Measurements from ENCODE around the gene HIBCH. TPM values are rescaled to one million over a fixed set of nuclear protein-coding genes. Genes with fewer than 3 reads are reported as not detected.
A peak's percentile ranks its signal among the peaks of the same experiment; 100 is the strongest.

The HIBCH gene
- polyA plus RNA-seq, 1 experiment, result 5.2 TPM

GRCh38 chr2:190343536-190344275 lies 24.1 kb upstream of the HIBCH start, which contains the start of gene INPP1:
INPP1 (plus strand) TSS chr2:190343589; CDS start chr2:190360103, 16,514 bp downstream.
- ChIA-PET CTCF (interaction anchor here (0.6 to 3.2 kb wide), 8 partner anchors 10 to 170 kb away, joined by 3 to 16 read pairs (median 3); partner anchors contain the start of gene HIBCH), POLR2A (interaction anchor here (0.7 kb wide), 1 partner anchor 176 kb away, joined by 5 read pairs; no protein-coding TSS in a partner anchor)

GRCh38 chr2:190343089-190343535 lies 23.5 kb upstream of the HIBCH start:
- TF ChIP-seq, protein P1, sequence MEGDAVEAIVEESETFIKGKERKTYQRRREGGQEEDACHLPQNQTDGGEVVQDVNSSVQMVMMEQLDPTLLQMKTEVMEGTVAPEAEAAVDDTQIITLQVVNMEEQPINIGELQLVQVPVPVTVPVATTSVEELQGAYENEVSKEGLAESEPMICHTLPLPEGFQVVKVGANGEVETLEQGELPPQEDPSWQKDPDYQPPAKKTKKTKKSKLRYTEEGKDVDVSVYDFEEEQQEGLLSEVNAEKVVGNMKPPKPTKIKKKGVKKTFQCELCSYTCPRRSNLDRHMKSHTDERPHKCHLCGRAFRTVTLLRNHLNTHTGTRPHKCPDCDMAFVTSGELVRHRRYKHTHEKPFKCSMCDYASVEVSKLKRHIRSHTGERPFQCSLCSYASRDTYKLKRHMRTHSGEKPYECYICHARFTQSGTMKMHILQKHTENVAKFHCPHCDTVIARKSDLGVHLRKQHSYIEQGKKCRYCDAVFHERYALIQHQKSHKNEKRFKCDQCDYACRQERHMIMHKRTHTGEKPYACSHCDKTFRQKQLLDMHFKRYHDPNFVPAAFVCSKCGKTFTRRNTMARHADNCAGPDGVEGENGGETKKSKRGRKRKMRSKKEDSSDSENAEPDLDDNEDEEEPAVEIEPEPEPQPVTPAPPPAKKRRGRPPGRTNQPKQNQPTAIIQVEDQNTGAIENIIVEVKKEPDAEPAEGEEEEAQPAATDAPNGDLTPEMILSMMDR (IDR thresholded peaks at IDR 0.05; ENCODE audit: insufficient read depth, low read depth, low read length), result no peak
- Histone ChIP-seq H3K36me3 (ENCODE audit: control insufficient read depth, insufficient read depth, low read length) (no peaks in the 10 kb centered on the region), H3K27me3 (ENCODE audit: control insufficient read depth, insufficient read depth, low read length) (no peaks in the 10 kb centered on the region), H3K4me3 (ENCODE audit: low read depth, low read length) (peak overlapping the region; percentile 75)
- ChIA-PET CTCF (interaction anchor here (1.2 to 3.2 kb wide), 4 partner anchors 11 to 48 kb away, joined by 3 to 16 read pairs (median 8); partner anchors contain the start of gene HIBCH), POLR2A (no interaction called here)
- no peak for DNase-seq (ENCODE audit: low read depth)

More at GRCh38 chr2:190343536-190344275, 24.1 kb upstream of the HIBCH start, which contains the start of gene INPP1:
- DNase-seq (ENCODE audit: low read depth), result no peak
- TF ChIP-seq, protein P1 (IDR thresholded peaks at IDR 0.05; ENCODE audit: insufficient read depth, low read depth, low read length), result no peak
- no peaks in the 10 kb centered on the region for H3K36me3 ChIP-seq (ENCODE audit: control insufficient read depth, insufficient read depth, low read length)
- H3K27me3 ChIP-seq (ENCODE audit: control insufficient read depth, insufficient read depth, low read length), result no peaks in the 10 kb centered on the region
- H3K4me3 ChIP-seq (ENCODE audit: low read depth, low read length), result peak within 1 kb of the TSS; percentile 75

DNA sequence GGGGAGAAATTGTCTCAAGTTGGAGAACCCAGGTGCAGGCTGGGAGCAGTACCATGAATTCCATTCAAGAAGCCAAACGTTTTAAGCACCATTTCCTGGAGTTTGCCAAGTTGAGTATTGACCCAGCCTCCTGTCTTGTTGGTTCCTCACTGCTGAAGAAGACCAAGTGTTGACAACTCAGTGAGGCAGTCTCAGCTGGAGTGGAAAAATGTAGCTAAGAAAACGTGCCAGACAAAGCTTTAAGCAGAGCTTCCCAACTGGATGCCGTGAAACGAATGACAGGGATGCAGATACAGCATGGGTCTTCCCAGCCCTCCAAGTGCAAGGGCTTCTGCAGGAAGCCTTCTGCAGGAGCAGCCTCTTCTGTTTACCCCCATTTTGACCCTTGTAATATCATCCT lies 23.0 kb upstream of the HIBCH start:
- TF ChIP-seq, protein P1 (IDR thresholded peaks at IDR 0.05; ENCODE audit: insufficient read depth, low read depth, low read length), result no peak
- H3K4me3 ChIP-seq (ENCODE audit: low read depth, low read length), result no peak overlapping the region
- ChIA-PET POLR2A (no interaction called here), CTCF (interaction anchor here (1.6 to 3.2 kb wide), 2 partner anchors 19 to 23 kb away, joined by 3 to 13 read pairs; partner anchors contain the start of gene HIBCH)
- no peaks in the 10 kb centered on the region for H3K27me3 ChIP-seq (ENCODE audit: control insufficient read depth, insufficient read depth, low read length)
- H3K36me3 ChIP-seq (ENCODE audit: control insufficient read depth, insufficient read depth, low read length), result no peaks in the 10 kb centered on the region
- DNase-seq (ENCODE audit: low read depth), result no peak

DNA sequence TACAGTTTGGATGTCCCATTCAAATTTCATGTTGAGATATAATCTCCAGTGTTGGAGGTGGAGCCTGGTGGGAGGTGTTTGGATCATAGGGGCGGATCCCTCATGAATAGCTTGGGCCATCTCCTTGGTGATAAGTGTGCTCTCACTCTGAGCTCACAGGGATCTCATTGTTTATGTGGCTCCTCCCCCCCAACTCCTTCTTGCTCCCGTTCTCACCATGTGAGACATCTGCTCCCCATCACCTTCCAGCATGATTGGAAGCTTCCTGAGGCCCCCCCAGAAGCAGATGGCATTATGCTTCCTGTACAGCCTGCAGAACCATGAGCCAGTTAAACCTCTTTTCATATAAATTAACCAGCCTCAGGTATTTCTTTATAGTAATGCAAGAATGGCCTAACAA lies 20.7 kb upstream of the HIBCH start:
- CTCF ChIA-PET, result interaction anchor here (0.7 kb wide), 1 partner anchor 680 kb away, joined by 3 read pairs; no protein-coding TSS in a partner anchor
- Histone ChIP-seq H3K36me3 (ENCODE audit: control insufficient read depth, insufficient read depth, low read length) (no peaks in the 10 kb centered on the region), H3K27me3 (ENCODE audit: control insufficient read depth, insufficient read depth, low read length) (no peaks in the 10 kb centered on the region), H3K4me3 (ENCODE audit: low read depth, low read length) (no peak overlapping the region)
- TF ChIP-seq, protein P1 (IDR thresholded peaks at IDR 0.05; ENCODE audit: insufficient read depth, low read depth, low read length), result no peak
- no peak for DNase-seq (ENCODE audit: low read depth)
- POLR2A ChIA-PET, result no interaction called here

DNA sequence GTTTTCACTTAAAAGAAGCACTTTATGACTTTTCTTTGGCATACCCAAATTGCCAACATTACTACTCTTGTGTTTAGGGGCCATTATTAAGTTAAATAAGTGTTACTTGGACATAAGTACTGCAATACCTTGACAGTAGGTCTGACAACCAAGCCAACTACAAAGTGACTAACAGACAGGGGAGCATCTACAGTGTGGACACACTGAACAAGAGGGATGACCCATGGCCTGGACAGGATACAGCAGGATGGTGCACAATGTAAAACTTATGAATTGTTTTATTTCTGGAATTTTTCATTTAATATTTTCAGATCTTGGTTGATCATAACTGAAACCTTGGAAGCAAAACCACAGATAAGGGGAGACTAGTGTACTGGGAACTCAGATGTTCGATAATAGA lies 19.8 kb upstream of the HIBCH start:
- TF ChIP-seq, protein P1 (IDR thresholded peaks at IDR 0.05; ENCODE audit: insufficient read depth, low read depth, low read length), result no peak
- CTCF ChIA-PET, result no interaction called here
- no peaks in the 10 kb centered on the region for H3K27me3 ChIP-seq (ENCODE audit: control insufficient read depth, insufficient read depth, low read length)
- H3K36me3 ChIP-seq (ENCODE audit: control insufficient read depth, insufficient read depth, low read length), result no peaks in the 10 kb centered on the region
- POLR2A ChIA-PET, result no interaction called here
- no peak for DNase-seq (ENCODE audit: low read depth)
- H3K4me3 ChIP-seq (ENCODE audit: low read depth, low read length), result no peak overlapping the region
